SK-N-SH (cell line): ENCODE results near the gene PLSCR1. TPM values are rescaled to one million over a fixed set of nuclear protein-coding genes. Genes with fewer than 3 reads are reported as not detected.

Experiments
- CTCF ChIA-PET: fragments of 300-600, 350-600 bp; formaldehyde crosslinking; extraction: SDS; loops from one replicate; lab custom pipeline; 2021; lab: Yijun Ruan, JAX
- POLR2A ChIA-PET: fragments of 350-600 bp; sonication (Branson Sonifier 250); formaldehyde crosslinking; extraction: SDS; loops from one replicate; lab custom pipeline; 2020; ENCODE audit warnings: antibody characterized with exemption, inconsistent platforms; lab: Yijun Ruan, JAX
- DNase-seq: peaks from one replicate; pipeline ENCODE4 v3.0.0; 2012
- H2AFZ ChIP-seq: fragments of 200-600 bp; sonication (generic); 2 replicates; pipeline ENCODE4 v1.8.1; 2016; ENCODE audit warnings: antibody characterized with exemption, mild to moderate bottlenecking, low read depth
- H3F3A ChIP-seq: fragments of 200-600 bp; sonication (generic); replicated peaks from 2 replicates; pipeline ENCODE3; 2016; ENCODE audit warnings: antibody characterized with exemption, mild to moderate bottlenecking; ENCODE audit not compliant: insufficient read depth
- H3K27ac ChIP-seq, 2 experiments: fragments of 200-500 bp in 1 of 2; fragments of 200-600 bp in 1 of 2; sonication (Bioruptor generic) in 1 of 2; sonication (generic), shearing (Covaris generic) in 1 of 2; 2 replicates each; pipeline versions ENCODE4 v1.5.1 to v1.6.1; 2014 to 2016; ENCODE audit warnings: low read depth in 2 of 2, inconsistent platforms in 1 of 2, low read length in 1 of 2, mild to moderate bottlenecking in 1 of 2, mixed read lengths in 1 of 2
- H3K27me3 ChIP-seq: fragments of 200-600 bp; sonication (generic), shearing (Covaris generic); 2 replicates; pipeline ENCODE4 v1.6.1; 2016; ENCODE audit warnings: mixed run types; ENCODE audit not compliant: insufficient read depth
- H3K36me3 ChIP-seq, 2 experiments: fragments of 200-500 bp in 1 of 2; fragments of 200-600 bp in 1 of 2; sonication (Bioruptor generic) in 1 of 2; sonication (generic) in 1 of 2; replicated peaks in 1 of 2; 2 replicates each; pipeline versions ENCODE3 to v1.5.1; 2014 to 2016; ENCODE audit warnings: low read length in 1 of 2, mild to moderate bottlenecking in 1 of 2; ENCODE audit not compliant: insufficient read depth in 2 of 2, control insufficient read depth in 1 of 2
- H3K4me1 ChIP-seq, 2 experiments: fragments of 200-500 bp in 1 of 2; fragments of 200-600 bp in 1 of 2; sonication (Bioruptor generic) in 1 of 2; sonication (generic), shearing (Covaris generic) in 1 of 2; 2 replicates each; pipeline versions ENCODE4 v1.5.1 to v1.6.1; 2014 to 2016; ENCODE audit warnings: low read depth in 1 of 2, low read length in 1 of 2, mixed run types in 1 of 2; ENCODE audit not compliant: insufficient read depth in 2 of 2, control insufficient read depth in 1 of 2
- H3K4me2 ChIP-seq: fragments of 200-600 bp; sonication (generic), shearing (Covaris generic); 2 replicates; pipeline ENCODE4 v1.6.1; 2017; ENCODE audit warnings: mixed run types
- H3K4me3 ChIP-seq, 2 experiments: fragments of 200-500 bp in 1 of 2; fragments of 200-600 bp in 1 of 2; sonication (Bioruptor generic) in 1 of 2; sonication (generic), shearing (Covaris generic) in 1 of 2; 2 replicates each; pipeline versions ENCODE4 v1.5.1 to v1.8.1; 2014 to 2016; ENCODE audit warnings: low read depth in 2 of 2, inconsistent platforms in 1 of 2, low read length in 1 of 2, mild to moderate bottlenecking in 1 of 2, mixed read lengths in 1 of 2, moderate library complexity in 1 of 2
- H3K79me2 ChIP-seq: fragments of 200-600 bp; sonication (generic); 2 replicates; pipeline ENCODE4 v1.8.1; 2017; ENCODE audit warnings: mild to moderate bottlenecking; ENCODE audit not compliant: insufficient read depth
- H3K9ac ChIP-seq: fragments of 200-600 bp; sonication (generic); 2 replicates; pipeline ENCODE4 v1.6.1; 2017; ENCODE audit warnings: mixed run types
- H3K9me2 ChIP-seq: fragments of 200-600 bp; sonication (generic); 2 replicates; pipeline ENCODE4 v1.6.1; 2017; ENCODE audit warnings: mixed run types
- H3K9me3 ChIP-seq: fragments of 200-600 bp; sonication (generic); 2 replicates; pipeline ENCODE4 v1.6.1; 2017; ENCODE audit warnings: mixed run types, mild to moderate bottlenecking, moderate library complexity
- H4K20me1 ChIP-seq: fragments of 200-600 bp; sonication (generic); 2 replicates; pipeline ENCODE4 v1.6.1; 2017; ENCODE audit warnings: mild to moderate bottlenecking, mixed run types; ENCODE audit not compliant: insufficient read depth
- FOSL2 ChIP-seq: IDR thresholded peaks from 2 replicates; pipeline ENCODE4 v1.4.0; 2012; ENCODE audit warnings: low read depth, mild to moderate bottlenecking, moderate library complexity, borderline replicate concordance
- NRF1 ChIP-seq: IDR thresholded peaks from 2 replicates; pipeline ENCODE4 v1.6.1; 2012; ENCODE audit warnings: low read depth, mild to moderate bottlenecking, low read length
- RAD21 ChIP-seq: IDR thresholded peaks from 2 replicates; pipeline ENCODE4 v1.6.1; 2012; ENCODE audit warnings: mild to moderate bottlenecking, low read length
- REST ChIP-seq: IDR thresholded peaks from 2 replicates; pipeline ENCODE4 v1.6.1; 2012; ENCODE audit warnings: mild to moderate bottlenecking, low read depth, low read length, moderate library complexity
- RFX5 ChIP-seq: IDR thresholded peaks from 2 replicates; pipeline ENCODE4 v1.6.1; 2012; ENCODE audit warnings: mild to moderate bottlenecking, improper control_type of control experiment, low read length
- RXRA ChIP-seq: IDR thresholded peaks from 2 replicates; pipeline ENCODE4 v1.4.0; 2012; ENCODE audit warnings: low read depth, mild to moderate bottlenecking, borderline replicate concordance
- TCF12 ChIP-seq: IDR thresholded peaks from 2 replicates; pipeline ENCODE4 v1.4.0; 2012
- ZBTB33 ChIP-seq: IDR thresholded peaks from 2 replicates; pipeline ENCODE4 v1.4.0; 2012; ENCODE audit warnings: low read depth, borderline replicate concordance
- WGBS: methylation state at CpG from one replicate; pipeline ENCODE4 v1.1.6; 2017; ENCODE audit warnings: low lambda C conversion rate; 5-methylcytosine and 5-hydroxymethylcytosine counted together
- polyA plus RNA-seq, 3 experiments: library from polyadenylated mRNA; depleted of rRNA; stranded (reverse); fragments of >200 nt; gene quantifications; 2 replicates each; pipeline ENCODE4 v1.2.3, GENCODE V29; 2012

The PLSCR1 gene
- polyA plus RNA-seq, 1 of the 3 experiments (the other 2 are of a cell fraction): 10.9 TPM

GRCh38 chr3:146593776-146594175 is 49.4 kb upstream of the PLSCR1 start:
- Histone ChIP-seq H2AFZ (no peak overlapping the region), H3K9me3 (no peaks in the 10 kb centered on the region)
- POLR2A ChIA-PET: no interaction called here

More at GRCh38 chr3:146593776-146594175, 49.4 kb upstream of the PLSCR1 start:
- H3K79me2 ChIP-seq: no peaks in the 10 kb centered on the region
- no peaks in the 10 kb centered on the region for H3K9me2 ChIP-seq
- no peaks in the 10 kb centered on the region for H3F3A ChIP-seq
- TF ChIP-seq RXRA (no peak), ZBTB33 (no peak), RFX5 (no peak), NRF1 (no peak), TCF12 (no peak), RAD21 (no peak), FOSL2 (no peak), REST (no peak)
- H3K9ac ChIP-seq: no peak overlapping the region
- DNase-seq: no peak
- H3K4me3 ChIP-seq: no peak overlapping the region
- no peaks in the 10 kb centered on the region for H3K36me3 ChIP-seq
- no peak overlapping the region for H3K4me2 ChIP-seq
- H3K27ac ChIP-seq: no peak overlapping the region
- H3K4me1 ChIP-seq: no peaks in the 10 kb centered on the region
- H4K20me1 ChIP-seq: no peaks in the 10 kb centered on the region
- WGBS: 10% methylated on average over 3 of the region's 3 CpGs
- CTCF ChIA-PET: interaction anchor here (1.1 to 1.7 kb wide), 3 partner anchors 12 to 405 kb away, joined by 3 to 5 read pairs (median 5); no protein-coding TSS in a partner anchor
- no peaks in the 10 kb centered on the region for H3K27me3 ChIP-seq
